Mesodermal cell (in vitro differentiated cells): Measurements from ENCODE around the gene NAT8.
"Not testable (repeated sequence)": the region's sequence is repeated elsewhere in the genome, so short reads cannot be mapped to it uniquely, and the experiment has no call there.

Experiments
- H3K27ac ChIP-seq: 2 replicates; pipeline ENCODE4 v1.7.0; 2013; ENCODE audit warnings: mild to moderate bottlenecking, low read depth, low read length, moderate library complexity; ENCODE audit not compliant: severe bottlenecking
- H3K36me3 ChIP-seq: 2 replicates; pipeline ENCODE4 v1.7.1; 2013; ENCODE audit warnings: mild to moderate bottlenecking, low read length, moderate library complexity; ENCODE audit not compliant: control insufficient read depth, insufficient read depth
- H3K4me1 ChIP-seq: one replicate; pipeline ENCODE4 v1.7.1; 2013; ENCODE audit warnings: mild to moderate bottlenecking, low read length; ENCODE audit not compliant: insufficient read depth, control insufficient read depth, poor library complexity, severe bottlenecking
- H3K4me3 ChIP-seq: 2 replicates; pipeline ENCODE4 v1.7.0; 2013; ENCODE audit warnings: low read length, control low read depth, mild to moderate bottlenecking; ENCODE audit not compliant: insufficient read depth, poor library complexity, severe bottlenecking; ENCODE audit errors: extremely low read depth
- H3K9me3 ChIP-seq: 2 replicates; pipeline ENCODE4 v1.7.1; 2013; ENCODE audit warnings: mild to moderate bottlenecking, low read length, moderate library complexity; ENCODE audit not compliant: control insufficient read depth
- WGBS, 2 experiments: methylation state at CpG; one replicate each; pipeline ENCODE4 v1.1.5; 2013; ENCODE audit warnings: missing lambda C conversion rate in 2 of 2; ENCODE audit not compliant: insufficient coverage in 2 of 2; 5-methylcytosine and 5-hydroxymethylcytosine counted together

NAT8 gene

DNA sequence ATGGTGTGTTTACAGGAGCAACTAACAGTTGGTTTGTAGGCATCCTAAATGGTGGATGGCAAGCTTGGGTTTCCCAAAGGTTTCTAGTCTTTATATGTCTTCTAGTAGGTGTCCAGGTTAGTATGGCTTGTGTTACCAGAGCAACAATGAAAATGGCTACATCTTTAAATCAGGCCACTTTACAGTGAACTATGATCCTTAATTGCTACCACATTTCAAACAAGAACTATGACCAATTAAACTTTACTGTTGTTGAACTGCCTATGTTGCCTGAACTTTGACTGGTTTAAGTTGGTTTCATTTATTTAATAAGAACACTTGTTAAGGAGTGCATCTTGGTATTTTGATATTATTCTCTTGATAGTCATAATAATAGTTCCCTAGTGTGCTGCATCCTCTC lies 5.2 kb downstream of the NAT8 start:
- H3K4me1 ChIP-seq, H3K27ac ChIP-seq, H3K4me3 ChIP-seq, H3K36me3 ChIP-seq: not testable (repeated sequence)
- peaks cover 17% of the 10 kb centered on the region for H3K9me3 ChIP-seq

GRCh38 chr2:73630662-73631266 lies 11.5 kb downstream of the NAT8 start:
- H3K9me3 ChIP-seq, H3K4me1 ChIP-seq, H3K36me3 ChIP-seq, H3K4me3 ChIP-seq, H3K27ac ChIP-seq: not testable (repeated sequence)
- WGBS, 2 experiments = 100% methylated on average over 1 of the region's 2 CpGs; no CpG with 5 or more reads in 1 of the 2 experiments

GRCh38 chr2:73628493-73628892 lies 13.7 kb downstream of the NAT8 start:
- H3K27ac ChIP-seq, H3K4me1 ChIP-seq, H3K4me3 ChIP-seq, H3K9me3 ChIP-seq, H3K36me3 ChIP-seq: not testable (repeated sequence)
- WGBS, 2 experiments = 75 to 100% methylated on average over 1 of the region's 2 CpGs

- not testable (repeated sequence) for H3K36me3 ChIP-seq, H3K27ac ChIP-seq
- WGBS, 2 experiments = 78 to 82% methylated on average over 3 to 4 of the region's 5 CpGs
These were observed 16.0 kb downstream of the NAT8 start for GRCh38 chr2:73626237-73626636.

DNA sequence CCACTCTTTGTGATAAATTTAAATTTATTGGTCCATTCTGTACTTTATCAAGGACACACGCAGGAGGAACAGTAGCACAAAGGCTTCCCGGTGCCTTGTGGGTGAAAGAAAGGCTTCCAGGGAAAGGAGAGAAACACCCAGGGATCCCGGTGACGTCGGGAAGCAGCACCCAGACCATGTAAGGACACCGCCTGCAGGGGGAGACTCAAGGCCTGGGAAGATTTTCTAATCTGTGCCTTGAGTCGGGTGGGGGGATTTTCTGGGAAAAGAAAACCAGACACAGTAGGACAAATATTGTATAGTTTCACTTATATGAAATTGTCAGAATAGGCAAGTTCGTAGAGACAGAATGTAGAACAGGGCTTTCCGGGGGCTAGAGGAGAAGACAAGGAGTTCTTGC lies 17.6 kb downstream of the NAT8 start:
- not testable (repeated sequence) for H3K9me3 ChIP-seq, H3K27ac ChIP-seq, H3K4me1 ChIP-seq, H3K36me3 ChIP-seq, H3K4me3 ChIP-seq
- 75% methylated on average over 4 of the region's 9 CpGs; no CpG with 5 or more reads in 1 of the 2 experiments for WGBS, 2 experiments

More at GRCh38 chr2:73626237-73626636, 16.0 kb downstream of the NAT8 start:
- not testable (repeated sequence) for H3K9me3 ChIP-seq, H3K4me1 ChIP-seq, H3K4me3 ChIP-seq

GRCh38 chr2:73624036-73624435 lies 18.2 kb downstream of the NAT8 start:
- H3K36me3 ChIP-seq, H3K4me3 ChIP-seq, H3K27ac ChIP-seq, H3K4me1 ChIP-seq, H3K9me3 ChIP-seq: not testable (repeated sequence)

DNA sequence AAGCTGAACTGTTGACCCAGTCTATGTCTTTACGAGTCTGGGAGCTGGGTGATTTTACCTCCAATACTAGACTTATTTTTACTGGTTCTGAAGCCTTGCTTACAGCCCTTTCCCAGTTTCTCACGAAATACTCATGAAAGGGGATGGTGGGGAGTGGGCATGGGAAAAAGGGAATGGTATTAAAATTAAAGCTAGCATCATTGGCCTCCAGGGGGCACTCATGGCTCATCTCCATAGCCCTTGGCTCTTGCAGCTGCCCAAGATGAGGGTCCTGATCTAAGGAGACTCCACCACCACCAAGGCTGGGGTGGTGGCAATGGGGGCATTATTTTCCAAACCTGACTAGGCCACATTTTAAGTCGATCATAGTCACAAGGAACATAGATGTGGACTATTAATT lies 22.3 kb downstream of the NAT8 start:
- 80 to 100% methylated on average over 1 to 3 of the region's 3 CpGs for WGBS, 2 experiments
- not testable (repeated sequence) for H3K27ac ChIP-seq, H3K36me3 ChIP-seq, H3K4me1 ChIP-seq, H3K4me3 ChIP-seq, H3K9me3 ChIP-seq

GRCh38 chr2:73614997-73615396 lies 27.2 kb downstream of the NAT8 start:
- H3K9me3 ChIP-seq = no peaks in the 10 kb centered on the region
- H3K36me3 ChIP-seq = no peaks in the 10 kb centered on the region
- H3K27ac ChIP-seq = no peak overlapping the region
- no peaks in the 10 kb centered on the region for H3K4me1 ChIP-seq
- no peak overlapping the region for H3K4me3 ChIP-seq

- peaks cover under 1% of the 10 kb centered on the region for H3K36me3 ChIP-seq
- no peak overlapping the region for H3K27ac ChIP-seq
- WGBS, 2 experiments = 88 to 90% methylated on average over 2 to 3 of the region's 3 CpGs
- H3K4me3 ChIP-seq = no peak overlapping the region
- no peaks in the 10 kb centered on the region for H3K9me3 ChIP-seq
- no peaks in the 10 kb centered on the region for H3K4me1 ChIP-seq
These were observed 28.1 kb downstream of the NAT8 start for GRCh38 chr2:73614105-73614504.

DNA sequence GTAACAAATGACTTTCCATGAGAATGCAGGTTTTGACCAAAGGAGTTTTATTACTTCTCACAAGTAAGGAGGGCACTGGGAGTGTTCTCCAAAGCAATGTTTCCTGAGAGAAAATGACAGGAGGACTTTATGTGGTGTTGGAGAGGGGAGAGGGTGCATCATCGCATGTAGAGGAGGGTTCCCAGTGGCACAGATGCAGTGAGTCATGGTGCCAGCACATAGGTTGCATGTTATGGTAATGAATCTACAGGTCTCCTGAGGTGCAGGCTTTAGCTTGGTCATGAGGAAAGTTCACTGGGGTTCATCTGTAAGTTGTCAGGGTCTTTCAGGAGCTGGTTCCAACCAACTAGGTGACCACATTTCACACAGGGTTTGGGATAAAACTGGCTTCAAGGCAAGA lies 30.4 kb downstream of the NAT8 start:
- Histone ChIP-seq H3K9me3 (no peaks in the 10 kb centered on the region), H3K36me3 (peaks cover 9% of the 10 kb centered on the region), H3K27ac (no peak overlapping the region), H3K4me1 (no peaks in the 10 kb centered on the region), H3K4me3 (no peak overlapping the region)
- WGBS, 2 experiments = 94 to 100% methylated on average over 1 of the region's 1 CpG

DNA sequence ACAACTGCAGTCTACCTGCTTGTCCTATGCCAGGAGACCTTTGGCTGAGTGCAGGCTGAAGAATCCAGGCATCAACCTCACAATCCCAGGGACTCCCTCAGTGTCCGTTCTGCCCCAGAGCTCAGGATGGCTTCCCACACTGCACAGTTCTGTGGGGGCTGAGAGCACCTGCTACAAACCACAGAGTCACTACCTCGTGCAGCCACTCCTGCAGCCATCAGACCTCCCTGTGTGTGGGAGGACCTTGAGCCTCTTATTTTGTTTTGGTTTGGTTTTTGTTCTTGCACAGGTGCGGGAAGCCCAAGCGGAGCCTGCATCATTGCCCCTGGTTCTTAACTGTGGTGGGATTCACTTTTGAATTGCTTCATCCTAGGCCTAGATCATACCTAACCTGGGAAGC lies 31.0 kb downstream of the NAT8 start:
- Histone ChIP-seq H3K4me3 (no peak overlapping the region), H3K27ac (no peak overlapping the region), H3K4me1 (peaks cover 4% of the 10 kb centered on the region), H3K36me3 (peaks cover 9% of the 10 kb centered on the region), H3K9me3 (no peaks in the 10 kb centered on the region)
- WGBS, 2 experiments = 81 to 100% methylated on average over 1 to 3 of the region's 4 CpGs

DNA sequence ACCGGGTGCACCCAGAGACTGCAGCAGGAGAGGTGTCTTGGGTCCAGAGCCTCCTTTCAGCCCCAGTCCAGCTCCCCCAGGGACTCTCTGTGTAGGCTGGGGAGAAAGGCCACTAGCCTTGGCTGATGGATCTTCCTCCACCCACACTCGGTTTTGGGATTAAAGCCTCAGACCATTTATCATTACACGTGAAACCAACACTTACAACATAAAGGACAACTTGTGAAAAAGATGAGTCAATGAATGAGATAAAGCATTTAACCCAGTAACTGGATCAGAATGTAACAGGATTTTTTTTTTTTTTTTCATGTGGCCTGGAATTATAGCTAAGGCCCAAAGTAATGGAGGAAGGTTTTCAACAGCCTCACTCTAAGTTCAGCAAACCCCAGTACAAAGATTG lies 32.1 kb downstream of the NAT8 start:
- 100% methylated on average over 1 of the region's 3 CpGs for WGBS, 2 experiments
- H3K36me3 ChIP-seq = peaks cover 9% of the 10 kb centered on the region
- no peak overlapping the region for H3K4me3 ChIP-seq
- H3K27ac ChIP-seq = no peak overlapping the region
- peaks cover 4% of the 10 kb centered on the region for H3K4me1 ChIP-seq
- no peaks in the 10 kb centered on the region for H3K9me3 ChIP-seq
